Ishikawa (cell line): ENCODE data around the gene CNTN4.

Experiments
- CEBPB ChIP-seq: IDR thresholded peaks from 2 replicates; pipeline ENCODE4 v1.6.1; 2012
- CREB1 ChIP-seq: IDR thresholded peaks from 2 replicates; pipeline ENCODE4 v1.6.1; 2012; ENCODE audit warnings: low read depth
- EGR1 ChIP-seq: IDR thresholded peaks from 2 replicates; pipeline ENCODE4 v1.6.1; 2012
- EP300 ChIP-seq: IDR thresholded peaks from 2 replicates; pipeline ENCODE4 v1.6.1; 2012; ENCODE audit warnings: borderline replicate concordance
- FOXM1 ChIP-seq: IDR thresholded peaks from 2 replicates; pipeline ENCODE4 v1.6.1; 2012; ENCODE audit warnings: low read depth, borderline replicate concordance
- NFIC ChIP-seq: IDR thresholded peaks from 2 replicates; pipeline ENCODE4 v1.6.1; 2012
- RAD21 ChIP-seq: IDR thresholded peaks from 2 replicates; pipeline ENCODE4 v1.6.1; 2012; ENCODE audit warnings: low read depth
- TAF1 ChIP-seq: IDR thresholded peaks from 2 replicates; pipeline ENCODE4 v1.6.1; 2012; ENCODE audit warnings: low read depth, mild to moderate bottlenecking
- TCF12 ChIP-seq: IDR thresholded peaks from 2 replicates; pipeline ENCODE4 v1.6.1; 2012; ENCODE audit warnings: low read depth
- TEAD4 ChIP-seq: IDR thresholded peaks from 2 replicates; pipeline ENCODE4 v1.6.1; 2012
- YY1 ChIP-seq: IDR thresholded peaks from 2 replicates; pipeline ENCODE4 v1.6.1; 2012; ENCODE audit warnings: low read depth
- ZBTB7A ChIP-seq: IDR thresholded peaks from 2 replicates; pipeline ENCODE4 v1.6.1; 2012; ENCODE audit warnings: low read depth
- TF ChIP-seq, protein P1 (sequence below): IDR thresholded peaks from 2 replicates; pipeline ENCODE4 v1.6.1; 2012
- TF ChIP-seq, protein P2 (sequence below): IDR thresholded peaks from 2 replicates; pipeline ENCODE4 v1.6.1; 2012; ENCODE audit warnings: low read depth, mild to moderate bottlenecking
- TF ChIP-seq, protein P3 (sequence below): IDR thresholded peaks from 2 replicates; pipeline ENCODE4 v1.6.1; 2012

Gene CNTN4

DNA sequence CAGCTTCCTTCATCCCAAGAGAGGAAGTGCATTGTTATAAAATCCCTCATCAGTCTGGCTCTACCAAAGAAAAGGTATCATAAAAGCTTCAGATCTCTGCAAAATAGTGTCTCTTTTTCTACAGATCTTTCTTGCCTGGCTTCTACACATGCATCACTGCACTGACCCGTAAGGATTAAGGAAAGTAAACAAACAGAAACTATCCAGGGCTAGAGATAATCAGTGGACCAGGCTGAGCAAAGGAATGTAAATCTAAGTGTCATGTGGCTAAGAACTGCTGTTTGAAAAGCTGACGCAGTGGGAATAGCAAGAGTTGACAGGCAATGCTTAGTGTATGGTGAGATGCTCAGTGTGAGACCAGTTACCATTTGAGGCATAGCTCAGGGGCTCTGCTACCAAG, 671.8 kb downstream of the CNTN4 start:
- TF ChIP-seq EP300 (no peak), RAD21 (no peak), NFIC (no peak), TEAD4 (no peak), TCF12 (no peak), CEBPB (no peak), CREB1 (no peak), TAF1 (no peak), YY1 (no peak), ZBTB7A (no peak), EGR1 (no peak), FOXM1 (no peak)
- TF ChIP-seq, protein P1, sequence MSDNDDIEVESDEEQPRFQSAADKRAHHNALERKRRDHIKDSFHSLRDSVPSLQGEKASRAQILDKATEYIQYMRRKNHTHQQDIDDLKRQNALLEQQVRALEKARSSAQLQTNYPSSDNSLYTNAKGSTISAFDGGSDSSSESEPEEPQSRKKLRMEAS, result no peak
- TF ChIP-seq, protein P2, sequence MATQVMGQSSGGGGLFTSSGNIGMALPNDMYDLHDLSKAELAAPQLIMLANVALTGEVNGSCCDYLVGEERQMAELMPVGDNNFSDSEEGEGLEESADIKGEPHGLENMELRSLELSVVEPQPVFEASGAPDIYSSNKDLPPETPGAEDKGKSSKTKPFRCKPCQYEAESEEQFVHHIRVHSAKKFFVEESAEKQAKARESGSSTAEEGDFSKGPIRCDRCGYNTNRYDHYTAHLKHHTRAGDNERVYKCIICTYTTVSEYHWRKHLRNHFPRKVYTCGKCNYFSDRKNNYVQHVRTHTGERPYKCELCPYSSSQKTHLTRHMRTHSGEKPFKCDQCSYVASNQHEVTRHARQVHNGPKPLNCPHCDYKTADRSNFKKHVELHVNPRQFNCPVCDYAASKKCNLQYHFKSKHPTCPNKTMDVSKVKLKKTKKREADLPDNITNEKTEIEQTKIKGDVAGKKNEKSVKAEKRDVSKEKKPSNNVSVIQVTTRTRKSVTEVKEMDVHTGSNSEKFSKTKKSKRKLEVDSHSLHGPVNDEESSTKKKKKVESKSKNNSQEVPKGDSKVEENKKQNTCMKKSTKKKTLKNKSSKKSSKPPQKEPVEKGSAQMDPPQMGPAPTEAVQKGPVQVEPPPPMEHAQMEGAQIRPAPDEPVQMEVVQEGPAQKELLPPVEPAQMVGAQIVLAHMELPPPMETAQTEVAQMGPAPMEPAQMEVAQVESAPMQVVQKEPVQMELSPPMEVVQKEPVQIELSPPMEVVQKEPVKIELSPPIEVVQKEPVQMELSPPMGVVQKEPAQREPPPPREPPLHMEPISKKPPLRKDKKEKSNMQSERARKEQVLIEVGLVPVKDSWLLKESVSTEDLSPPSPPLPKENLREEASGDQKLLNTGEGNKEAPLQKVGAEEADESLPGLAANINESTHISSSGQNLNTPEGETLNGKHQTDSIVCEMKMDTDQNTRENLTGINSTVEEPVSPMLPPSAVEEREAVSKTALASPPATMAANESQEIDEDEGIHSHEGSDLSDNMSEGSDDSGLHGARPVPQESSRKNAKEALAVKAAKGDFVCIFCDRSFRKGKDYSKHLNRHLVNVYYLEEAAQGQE, result no peak
- TF ChIP-seq, protein P3, sequence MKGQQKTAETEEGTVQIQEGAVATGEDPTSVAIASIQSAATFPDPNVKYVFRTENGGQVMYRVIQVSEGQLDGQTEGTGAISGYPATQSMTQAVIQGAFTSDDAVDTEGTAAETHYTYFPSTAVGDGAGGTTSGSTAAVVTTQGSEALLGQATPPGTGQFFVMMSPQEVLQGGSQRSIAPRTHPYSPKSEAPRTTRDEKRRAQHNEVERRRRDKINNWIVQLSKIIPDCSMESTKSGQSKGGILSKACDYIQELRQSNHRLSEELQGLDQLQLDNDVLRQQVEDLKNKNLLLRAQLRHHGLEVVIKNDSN, result no peak

DNA sequence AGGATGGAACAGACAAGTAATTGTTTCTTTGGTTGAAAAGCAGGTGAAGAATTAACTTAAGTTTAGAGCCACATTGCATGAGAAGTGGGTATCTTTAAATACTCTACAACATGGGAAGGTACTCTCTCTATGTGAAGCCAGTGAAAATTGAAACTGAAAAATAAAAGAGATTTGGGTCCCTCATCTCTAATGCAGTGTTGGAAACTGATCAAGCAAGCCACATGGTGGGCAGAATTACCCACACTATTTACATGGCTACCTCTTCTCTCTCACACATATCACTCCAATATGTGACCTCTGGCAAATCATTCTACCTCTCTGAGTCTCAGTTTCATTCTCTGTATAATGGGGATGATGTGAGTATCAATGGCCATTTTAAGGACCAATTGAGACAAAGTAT, 672.5 kb downstream of the CNTN4 start:
- TF ChIP-seq RAD21 (no peak), TCF12 (no peak), NFIC (no peak), CREB1 (no peak), TAF1 (no peak), TEAD4 (no peak), FOXM1 (no peak), ZBTB7A (no peak), EGR1 (no peak), EP300 (no peak), CEBPB (no peak), YY1 (no peak)
- TF ChIP-seq, protein P2, result no peak
- TF ChIP-seq, protein P1, result no peak
- TF ChIP-seq, protein P3, result no peak

DNA sequence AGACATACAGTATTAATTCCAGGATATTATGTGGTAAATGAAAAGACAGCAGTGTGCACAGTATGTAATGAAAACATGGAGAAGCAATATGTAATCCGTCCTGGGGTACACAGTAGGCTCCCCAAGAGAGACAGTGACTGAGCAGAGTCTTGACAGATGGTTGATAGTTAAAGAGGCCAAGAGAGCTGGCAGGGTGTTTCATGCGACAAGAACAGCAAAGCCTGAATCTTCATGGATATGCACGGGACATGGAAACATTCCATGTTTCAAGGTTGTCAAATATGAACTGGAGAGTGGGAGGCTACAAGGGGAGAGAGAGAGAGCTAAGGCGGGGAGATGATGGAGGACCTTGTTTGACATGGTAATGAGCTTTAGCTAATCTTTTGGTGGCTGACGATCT, 673.1 kb downstream of the CNTN4 start:
- TF ChIP-seq RAD21, result no peak
- no peak for TF ChIP-seq NFIC
- no peak for TF ChIP-seq CREB1
- no peak for TF ChIP-seq YY1
- no peak for TF ChIP-seq ZBTB7A
- TF ChIP-seq, protein P2, result no peak
- TF ChIP-seq EGR1, result no peak
- TF ChIP-seq TEAD4, result no peak
- TF ChIP-seq, protein P3, result no peak
- TF ChIP-seq, protein P1, result no peak
- no peak for TF ChIP-seq EP300
- TF ChIP-seq TAF1, result no peak
- no peak for TF ChIP-seq CEBPB
- no peak for TF ChIP-seq TCF12
- no peak for TF ChIP-seq FOXM1

DNA sequence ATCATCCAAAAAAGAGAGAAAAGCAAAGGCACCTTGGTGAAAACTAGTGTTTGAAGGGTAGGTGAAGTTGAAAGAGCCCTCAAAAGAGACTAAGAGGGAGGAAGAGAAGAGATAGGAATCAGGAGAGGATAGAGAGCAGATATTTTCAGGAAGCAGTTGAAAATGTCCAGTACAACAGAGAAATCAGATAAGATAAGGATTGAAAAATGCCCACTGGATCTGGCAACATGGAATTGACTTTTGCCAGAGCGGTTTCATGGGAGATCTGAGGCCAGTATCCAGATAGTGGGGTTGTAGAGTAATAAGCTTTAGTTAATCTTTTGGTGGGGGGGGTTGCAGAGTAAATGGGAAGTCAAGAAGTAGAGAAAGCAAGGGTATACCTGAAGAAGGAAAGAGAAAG, 674.1 kb downstream of the CNTN4 start:
- TF ChIP-seq, protein P3, result no peak
- TF ChIP-seq, protein P1, result no peak
- TF ChIP-seq FOXM1, result no peak
- TF ChIP-seq, protein P2, result no peak
